GM18519 (cell line): Measurements from ENCODE around the gene PCSK5.
A peak's percentile ranks its signal among the peaks of the same experiment; 100 is the strongest.
"Not testable (repeated sequence)": the region's sequence is repeated elsewhere in the genome, so short reads cannot be mapped to it uniquely, and the experiment has no call there.

Experiments
- ATAC-seq: cut with Tn5 transposase; IDR thresholded peaks from one replicate; pipeline ENCODE4 v1.9.1; 2021; ENCODE audit warnings: mild to moderate bottlenecking, moderate library complexity; ENCODE audit not compliant: unreplicated experiment, low FRiP score

Gene PCSK5

GRCh38 chr9:75890472-75891276 is at the start of gene PCSK5:
TSS of gene PCSK5 (plus strand) at chr9:75890673. CDS start at chr9:75891182, 509 bp downstream.
- ATAC-seq, result peak; percentile 75

- ATAC-seq, result no peak
These were observed 46.2 kb upstream of the PCSK5 start for GRCh38 chr9:75844321-75844720.

GRCh38 chr9:75845806-75846205 is 44.7 kb upstream of the PCSK5 start:
- ATAC-seq, result no peak

- no peak for ATAC-seq
These were observed 43.4 kb upstream of the PCSK5 start for GRCh38 chr9:75847085-75847484.

GRCh38 chr9:75850459-75851200 is 39.8 kb upstream of the PCSK5 start:
- no peak for ATAC-seq

GRCh38 chr9:75851917-75852316 is 38.6 kb upstream of the PCSK5 start:
- no peak for ATAC-seq

- no peak for ATAC-seq
These were observed 37.7 kb upstream of the PCSK5 start for GRCh38 chr9:75852746-75853145.

- no peak for ATAC-seq
These were observed 35.0 kb upstream of the PCSK5 start for GRCh38 chr9:75855509-75855908.

- peak; percentile 58 for ATAC-seq
These were observed 31.9 kb upstream of the PCSK5 start for GRCh38 chr9:75858497-75859092.

- no peak for ATAC-seq
These were observed 26.2 kb upstream of the PCSK5 start for GRCh38 chr9:75864266-75864665.

- ATAC-seq, result no peak
These were observed 24.1 kb upstream of the PCSK5 start for GRCh38 chr9:75866273-75866871.

- not testable (repeated sequence) for ATAC-seq
These were observed 21.9 kb upstream of the PCSK5 start for GRCh38 chr9:75868526-75868925.

GRCh38 chr9:75869236-75869635 is 21.2 kb upstream of the PCSK5 start:
- no peak for ATAC-seq

- ATAC-seq, result no peak
These were observed 20.0 kb upstream of the PCSK5 start for GRCh38 chr9:75870450-75870849.

GRCh38 chr9:75871624-75872023 is 18.8 kb upstream of the PCSK5 start:
- ATAC-seq, result no peak

GRCh38 chr9:75873712-75874111 is 16.8 kb upstream of the PCSK5 start:
- ATAC-seq, result no peak

- no peak for ATAC-seq
These were observed 13.4 kb upstream of the PCSK5 start for GRCh38 chr9:75876999-75877640.

GRCh38 chr9:75878488-75878860 is 12.0 kb upstream of the PCSK5 start:
- ATAC-seq, result no peak

GRCh38 chr9:75880618-75881017 is 9.9 kb upstream of the PCSK5 start:
- no peak for ATAC-seq

GRCh38 chr9:75881761-75882160 is 8.7 kb upstream of the PCSK5 start:
- no peak for ATAC-seq

GRCh38 chr9:75885652-75886051 is 4.8 kb upstream of the PCSK5 start:
- no peak for ATAC-seq
